ENCODE data around the gene RAI1. TPM values are rescaled to one million over a fixed set of nuclear protein-coding genes. Genes with fewer than 3 reads are reported as not detected.

Gene RAI1
- total RNA-seq, 1 experiment from 2014 or later: 5.9 TPM

- no peak for DNase-seq (ENCODE audit: low read depth)
These were observed 49.1 kb downstream of the RAI1 start for GRCh38 chr17:17730250-17730935.

- DNase-seq (ENCODE audit: low read depth): no peak
These were observed 51.2 kb downstream of the RAI1 start for GRCh38 chr17:17732444-17732843.

GRCh38 chr17:17732892-17733670, 51.8 kb downstream of the RAI1 start:
- DNase-seq (ENCODE audit: low read depth): peak; percentile 32

- no peak for DNase-seq (ENCODE audit: low read depth)
These were observed 55.2 kb downstream of the RAI1 start for GRCh38 chr17:17736205-17737183.

- DNase-seq (ENCODE audit: low read depth): peak; percentile 69
These were observed 57.0 kb downstream of the RAI1 start for GRCh38 chr17:17737961-17738894.

GRCh38 chr17:17738901-17739300, 57.6 kb downstream of the RAI1 start:
- no peak for DNase-seq (ENCODE audit: low read depth)

GRCh38 chr17:17739388-17740066, 58.3 kb downstream of the RAI1 start:
- peak; percentile 59 for DNase-seq (ENCODE audit: low read depth)

- no peak for DNase-seq (ENCODE audit: low read depth)
These were observed 59.5 kb downstream of the RAI1 start for GRCh38 chr17:17740615-17741348.

- no peak for DNase-seq (ENCODE audit: low read depth)
These were observed 60.2 kb downstream of the RAI1 start for GRCh38 chr17:17741349-17742023.

- DNase-seq (ENCODE audit: low read depth): no peak
These were observed 60.9 kb downstream of the RAI1 start for GRCh38 chr17:17742133-17742621.

- DNase-seq (ENCODE audit: low read depth): no peak
These were observed 61.6 kb downstream of the RAI1 start for GRCh38 chr17:17742688-17743390.

GRCh38 chr17:17743391-17744112, 62.3 kb downstream of the RAI1 start:
- no peak for DNase-seq (ENCODE audit: low read depth)

- no peak for DNase-seq (ENCODE audit: low read depth)
These were observed 62.9 kb downstream of the RAI1 start for GRCh38 chr17:17744116-17744515.

GRCh38 chr17:17745476-17746455, 64.5 kb downstream of the RAI1 start:
- DNase-seq (ENCODE audit: low read depth): no peak

- DNase-seq (ENCODE audit: low read depth): no peak
These were observed 66.9 kb downstream of the RAI1 start for GRCh38 chr17:17748179-17748578.

GRCh38 chr17:17748604-17749003, 67.3 kb downstream of the RAI1 start:
- DNase-seq (ENCODE audit: low read depth): no peak

All from Daoy (cell line).